Stimulated activated CD8-positive, alpha-beta memory T cell treated with anti-CD3 and anti-CD28 coated beads, Interleukin-12 subunit alpha, Interleukin-12 subunit beta, amount 100 ng/mL, for 24 hours (primary cell): ENCODE measurements around the gene CCDC152.
"Not testable (repeated sequence)": the region's sequence is repeated elsewhere in the genome, so short reads cannot be mapped to it uniquely, and the experiment has no call there.

Experiments used
- DNase-seq: peaks from one replicate; pipeline ENCODE4 v3.0.0-alpha.2; 2020; ENCODE audit errors: extremely low read depth

Gene CCDC152

DNA sequence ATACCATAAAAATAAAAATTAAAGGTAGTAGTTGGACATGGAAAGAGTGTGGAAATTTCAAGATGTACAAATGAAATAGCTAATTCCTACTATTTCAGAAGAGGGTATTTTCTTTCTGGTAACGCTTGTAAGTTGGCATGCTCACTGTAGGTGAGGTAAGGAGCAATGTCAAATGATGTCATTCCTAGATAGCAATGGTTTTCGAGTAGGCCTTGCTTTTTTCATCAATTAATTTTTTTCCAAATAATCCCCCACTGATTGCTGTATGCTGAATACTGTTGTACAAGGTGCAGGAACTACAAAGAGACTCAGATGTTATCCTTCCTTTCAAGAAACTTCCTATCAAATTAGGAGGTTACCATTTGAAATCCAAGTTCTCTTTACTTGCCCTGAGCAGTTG, 56.0 kb downstream of the CCDC152 start:
- no peak for DNase-seq

- DNase-seq: no peak
These were observed 56.9 kb downstream of the CCDC152 start for GRCh38 chr5:42813533-42813932.

- DNase-seq: not testable (repeated sequence)
These were observed 59.9 kb downstream of the CCDC152 start for GRCh38 chr5:42816546-42816945.

DNA sequence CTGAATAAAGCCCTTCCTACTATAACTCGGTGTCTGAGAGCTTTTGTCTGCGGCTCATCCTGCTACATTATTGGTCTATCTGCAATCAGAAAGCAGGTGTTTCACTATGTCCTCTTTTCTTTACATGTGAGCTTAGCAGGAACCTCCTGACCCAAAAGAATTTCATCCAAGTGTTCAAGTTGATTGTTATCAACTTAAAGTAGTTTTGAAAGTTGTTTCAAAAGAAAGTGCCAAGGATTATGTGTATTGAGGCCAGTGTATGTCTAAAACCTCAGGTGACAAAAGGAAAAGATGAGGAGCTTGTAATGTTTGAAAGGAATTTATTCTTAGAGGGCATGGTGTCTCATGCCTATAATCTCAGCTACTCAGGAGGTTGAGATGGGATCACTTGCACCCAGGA, 63.1 kb downstream of the CCDC152 start:
- no peak for DNase-seq

DNA sequence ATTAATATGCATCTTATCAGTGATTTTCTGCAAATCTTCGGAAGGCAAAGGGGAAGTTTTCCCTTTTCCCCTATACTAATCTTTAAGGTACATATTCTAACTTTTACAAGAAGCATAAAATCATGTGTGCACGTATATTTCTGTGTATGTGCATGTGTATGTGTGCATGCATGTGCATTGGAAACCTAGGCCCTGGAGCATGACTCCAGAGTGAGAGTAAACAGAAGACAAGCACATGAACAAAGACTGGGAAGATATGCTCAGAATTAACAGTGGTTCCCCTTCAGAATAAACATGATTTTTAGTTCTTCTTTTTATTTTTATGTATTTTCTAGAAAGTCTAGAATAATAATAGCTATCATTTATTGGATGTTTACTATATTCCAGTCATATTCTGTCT, 65.9 kb downstream of the CCDC152 start:
- no peak for DNase-seq

DNA sequence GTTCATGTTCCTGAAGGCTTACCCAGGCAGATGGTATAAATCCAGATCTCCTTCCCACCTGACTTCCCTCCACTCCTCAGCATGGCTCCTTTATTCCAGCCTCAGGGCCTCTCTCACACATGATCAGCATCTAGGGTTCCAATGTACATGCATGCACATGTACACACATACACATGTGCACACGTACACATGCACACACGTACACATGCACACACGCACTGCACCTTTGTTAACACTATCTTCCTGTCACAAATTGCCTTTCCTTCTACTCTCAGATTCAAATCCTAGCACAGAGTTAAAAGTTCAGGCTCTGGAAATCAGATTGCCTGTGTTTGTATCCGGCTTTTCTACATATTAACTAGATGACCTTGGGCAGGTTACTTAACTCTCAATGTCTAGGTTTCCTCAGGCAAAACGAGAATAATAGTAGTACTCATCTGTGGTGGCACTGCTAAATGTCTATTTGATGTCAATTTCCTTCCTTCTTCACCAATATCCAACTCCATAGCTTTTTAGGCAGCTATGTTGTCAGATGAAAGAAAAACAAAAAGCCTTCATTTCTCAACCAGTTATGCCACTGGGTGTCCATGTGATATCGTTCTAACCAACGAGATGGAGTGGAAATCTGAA, 67.8 kb downstream of the CCDC152 start:
- no peak for DNase-seq

DNA sequence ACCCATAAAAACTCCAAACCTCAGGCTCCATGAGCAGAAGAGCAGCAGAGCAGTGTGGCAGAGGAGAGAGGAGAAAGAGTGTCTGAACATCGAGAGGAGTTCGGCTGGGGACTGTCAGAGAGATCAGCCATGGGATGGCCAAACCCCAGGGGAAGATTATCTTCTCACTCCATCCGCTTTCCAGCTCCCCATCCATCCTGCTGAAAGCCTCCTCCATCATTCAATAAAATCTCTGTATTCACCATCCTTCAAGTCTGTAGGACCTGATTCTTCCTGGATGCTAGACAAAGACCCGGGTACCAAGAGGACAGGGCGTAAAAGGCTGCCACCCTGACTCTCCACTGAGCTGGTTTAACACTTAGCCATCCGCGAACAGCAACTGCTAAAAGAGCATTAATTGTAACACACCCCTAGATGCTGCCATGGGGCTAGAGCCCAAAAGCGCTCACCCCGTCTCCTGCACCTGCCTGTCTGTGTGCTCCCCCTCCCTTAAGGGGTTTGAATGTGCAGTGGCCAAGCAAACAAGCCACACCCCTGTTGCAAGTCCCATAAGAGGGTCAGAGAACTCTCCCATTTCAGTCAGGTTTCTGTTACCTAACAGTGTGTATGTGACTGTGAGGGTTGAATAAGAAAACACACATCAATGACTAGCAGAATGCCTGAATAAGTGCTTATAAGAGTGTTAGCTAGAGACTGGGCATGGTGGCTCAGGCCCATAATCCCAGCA, 69.0 kb downstream of the CCDC152 start:
- no peak for DNase-seq

DNA sequence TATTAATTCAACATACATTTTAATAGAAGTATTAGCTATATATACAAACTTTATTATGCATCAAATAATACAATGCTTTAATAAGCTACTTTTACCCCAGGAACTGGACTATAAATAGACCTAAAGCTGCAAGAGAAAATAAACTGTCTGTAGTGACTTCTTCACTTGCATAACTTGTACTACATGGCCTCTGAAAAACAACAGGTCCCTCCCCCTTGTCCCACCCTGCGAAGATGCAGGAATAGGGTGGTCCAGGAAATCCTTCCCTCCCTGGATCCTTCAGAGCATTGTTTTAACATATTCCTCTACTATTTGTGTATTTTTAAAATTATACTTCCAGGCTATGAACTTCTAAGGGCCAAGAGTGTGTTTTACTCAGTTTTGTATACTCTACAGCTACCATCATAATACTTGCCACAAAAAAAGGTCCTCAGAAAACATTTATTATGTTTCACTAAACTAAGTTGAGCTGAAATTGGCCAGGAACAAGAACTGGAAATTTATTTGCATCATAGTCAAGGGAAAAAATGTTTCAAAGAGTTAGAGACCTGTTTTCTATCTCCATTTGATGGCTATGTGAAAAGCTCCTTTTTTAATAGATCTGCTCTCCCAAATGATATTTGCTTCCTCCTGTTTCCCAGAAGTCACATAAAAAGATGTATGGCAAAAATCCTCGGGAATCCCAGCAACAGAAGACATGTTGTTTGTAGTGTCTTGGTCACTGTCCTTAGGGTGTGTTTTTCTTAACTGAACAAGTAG, 70.3 kb downstream of the CCDC152 start:
- no peak for DNase-seq

- no peak for DNase-seq
These were observed 72.1 kb downstream of the CCDC152 start for GRCh38 chr5:42828671-42829070.

- no peak for DNase-seq
These were observed 74.3 kb downstream of the CCDC152 start for GRCh38 chr5:42830924-42831323.

- no peak for DNase-seq
These were observed 75.4 kb downstream of the CCDC152 start for GRCh38 chr5:42832060-42832459.

DNA sequence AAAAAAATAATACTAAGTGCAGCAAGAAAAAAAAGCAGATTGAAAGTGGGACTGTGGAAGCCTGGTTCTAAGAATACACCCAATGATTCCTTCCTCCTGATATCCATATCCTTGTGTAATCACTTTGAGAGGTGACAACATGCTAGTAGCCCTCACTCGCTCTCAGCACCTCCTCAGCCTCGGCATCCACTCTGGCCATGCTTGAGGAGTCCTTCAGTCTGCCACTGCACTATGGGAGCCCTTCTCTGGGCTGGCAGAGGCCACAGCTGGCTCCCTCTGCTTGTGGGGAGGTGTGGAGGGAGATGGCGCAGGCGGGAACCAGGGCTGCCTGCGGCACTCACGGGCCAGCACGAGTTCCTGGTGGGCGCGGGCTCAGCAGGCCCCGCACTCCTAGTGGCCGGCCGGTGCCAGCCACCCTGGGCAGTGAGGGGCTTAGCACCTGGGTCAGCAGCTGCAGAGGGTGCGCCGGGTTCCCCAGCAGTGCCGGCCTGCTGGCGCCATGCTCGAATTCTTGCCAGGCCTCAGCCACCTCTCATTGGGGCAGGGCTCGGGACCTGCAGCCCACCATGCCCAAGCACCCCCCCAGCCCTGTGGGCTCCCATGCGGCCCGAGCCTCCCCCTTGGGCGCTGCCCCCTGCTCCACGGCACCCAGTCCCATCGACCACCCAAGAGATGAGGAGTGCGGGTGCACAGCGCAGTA, 79.6 kb downstream of the CCDC152 start:
- no peak for DNase-seq

- no peak for DNase-seq
These were observed 81.0 kb downstream of the CCDC152 start for GRCh38 chr5:42837601-42838000.

DNA sequence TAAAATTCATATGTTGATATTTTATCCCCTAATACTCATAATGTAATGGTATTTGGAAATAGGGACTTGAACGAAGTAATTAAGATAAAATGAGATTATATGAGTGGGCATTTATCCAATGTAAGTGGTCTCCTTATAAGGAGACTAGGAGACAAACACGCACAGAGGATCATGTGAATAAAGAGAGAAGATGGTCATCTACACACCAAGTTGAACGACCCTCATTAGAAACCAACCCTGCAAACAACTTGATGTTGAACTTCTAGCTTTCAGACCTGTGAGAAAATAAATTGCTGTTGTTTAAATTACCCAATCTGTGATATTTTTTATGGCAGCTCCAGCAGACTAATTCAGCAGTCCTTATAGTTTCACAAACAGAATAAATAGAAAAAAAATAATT, 82.6 kb downstream of the CCDC152 start:
- DNase-seq: no peak

- no peak for DNase-seq
These were observed 83.7 kb downstream of the CCDC152 start for GRCh38 chr5:42840269-42840668.

- no peak for DNase-seq
These were observed 84.4 kb downstream of the CCDC152 start for GRCh38 chr5:42840842-42841567.

GRCh38 chr5:42842921-42843641, 86.5 kb downstream of the CCDC152 start:
- DNase-seq: no peak

GRCh38 chr5:42843675-42844292, 87.2 kb downstream of the CCDC152 start:
- no peak for DNase-seq

DNA sequence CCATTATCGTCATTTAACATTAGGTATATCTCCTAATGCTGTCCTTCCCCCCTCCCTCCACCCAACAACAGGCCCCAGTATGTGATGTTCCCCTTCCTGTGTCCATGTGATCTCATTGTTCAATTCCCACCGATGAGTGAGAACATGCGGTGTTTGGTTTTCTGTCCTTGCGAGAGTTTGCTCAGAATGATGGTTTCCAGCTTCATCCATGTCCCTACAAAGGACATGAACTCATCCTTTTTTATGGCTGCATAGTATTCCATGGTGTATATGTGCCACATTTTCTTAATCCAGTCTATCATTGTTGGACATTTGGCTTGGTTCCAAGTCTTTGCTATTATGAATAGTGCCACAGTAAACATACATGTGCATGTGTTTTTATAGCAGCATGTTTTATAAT, 87.8 kb downstream of the CCDC152 start:
- not testable (repeated sequence) for DNase-seq

GRCh38 chr5:42848545-42848944, 91.9 kb downstream of the CCDC152 start:
- no peak for DNase-seq
